Measurements from ENCODE around the gene SLC6A12.
"Not testable (repeated sequence)": the region's sequence is repeated elsewhere in the genome, so short reads cannot be mapped to it uniquely, and the experiment has no call there.

Gene SLC6A12

GRCh38 chr12:242496-242895 lies 28.5 kb upstream of the SLC6A12 start:
- H3K27me3 ChIP-seq (ENCODE audit: insufficient read depth, low read length): no peaks in the 10 kb centered on the region
- H3K36me3 ChIP-seq (ENCODE audit: insufficient read depth, low read length): no peaks in the 10 kb centered on the region
- H2AFZ ChIP-seq (ENCODE audit: low read depth, low read length): no peak overlapping the region
- H3K4me3 ChIP-seq (ENCODE audit: low read length): no peak overlapping the region
- H3K4me1 ChIP-seq (ENCODE audit: insufficient read depth, low read length): no peaks in the 10 kb centered on the region
- H3K9me3 ChIP-seq (ENCODE audit: low read length): peaks cover 2% of the 10 kb centered on the region

- Histone ChIP-seq H2AFZ (ENCODE audit: low read depth, low read length) (no peak overlapping the region), H3K4me1 (ENCODE audit: insufficient read depth, low read length) (no peaks in the 10 kb centered on the region), H3K36me3 (ENCODE audit: insufficient read depth, low read length) (no peaks in the 10 kb centered on the region), H3K4me3 (ENCODE audit: low read length) (no peak overlapping the region), H3K27me3 (ENCODE audit: insufficient read depth, low read length) (no peaks in the 10 kb centered on the region), H3K9me3 (ENCODE audit: low read length) (peaks cover 9% of the 10 kb centered on the region)
These were observed 27.3 kb upstream of the SLC6A12 start for GRCh38 chr12:241266-241665.

- Histone ChIP-seq H3K27me3 (ENCODE audit: insufficient read depth, low read length) (no peaks in the 10 kb centered on the region), H3K4me3 (ENCODE audit: low read length) (no peak overlapping the region), H3K36me3 (ENCODE audit: insufficient read depth, low read length) (no peaks in the 10 kb centered on the region), H3K9me3 (ENCODE audit: low read length) (peaks cover 9% of the 10 kb centered on the region), H3K4me1 (ENCODE audit: insufficient read depth, low read length) (no peaks in the 10 kb centered on the region), H2AFZ (ENCODE audit: low read depth, low read length) (no peak overlapping the region)
These were observed 26.6 kb upstream of the SLC6A12 start for GRCh38 chr12:240566-240965.

GRCh38 chr12:238736-239398 lies 24.9 kb upstream of the SLC6A12 start:
- H2AFZ ChIP-seq (ENCODE audit: low read depth, low read length): no peak overlapping the region
- no peaks in the 10 kb centered on the region for H3K27me3 ChIP-seq (ENCODE audit: insufficient read depth, low read length)
- H3K4me3 ChIP-seq (ENCODE audit: low read length): no peak overlapping the region
- no peaks in the 10 kb centered on the region for H3K4me1 ChIP-seq (ENCODE audit: insufficient read depth, low read length)
- H3K9me3 ChIP-seq (ENCODE audit: low read length): peaks cover 11% of the 10 kb centered on the region
- no peaks in the 10 kb centered on the region for H3K36me3 ChIP-seq (ENCODE audit: insufficient read depth, low read length)

- H3K27me3 ChIP-seq (ENCODE audit: insufficient read depth, low read length): no peaks in the 10 kb centered on the region
- H2AFZ ChIP-seq (ENCODE audit: low read depth, low read length): no peak overlapping the region
- H3K9me3 ChIP-seq (ENCODE audit: low read length): peaks cover 11% of the 10 kb centered on the region
- H3K4me1 ChIP-seq (ENCODE audit: insufficient read depth, low read length): peaks cover 4% of the 10 kb centered on the region
- H3K4me3 ChIP-seq (ENCODE audit: low read length): no peak overlapping the region
- no peaks in the 10 kb centered on the region for H3K36me3 ChIP-seq (ENCODE audit: insufficient read depth, low read length)
These were observed 24.2 kb upstream of the SLC6A12 start for GRCh38 chr12:238116-238515.

- Histone ChIP-seq H2AFZ (ENCODE audit: low read depth, low read length) (no peak overlapping the region), H3K4me1 (ENCODE audit: insufficient read depth, low read length) (peaks cover 8% of the 10 kb centered on the region)
These were observed 23.3 kb upstream of the SLC6A12 start for GRCh38 chr12:237026-237815.

GRCh38 chr12:236445-236844 lies 22.5 kb upstream of the SLC6A12 start:
- Histone ChIP-seq H3K36me3 (ENCODE audit: insufficient read depth, low read length) (no peaks in the 10 kb centered on the region), H3K27me3 (ENCODE audit: insufficient read depth, low read length) (peaks cover 7% of the 10 kb centered on the region), H2AFZ (ENCODE audit: low read depth, low read length) (no peak overlapping the region), H3K4me1 (ENCODE audit: insufficient read depth, low read length) (peaks cover 9% of the 10 kb centered on the region), H3K9me3 (ENCODE audit: low read length) (peaks cover 11% of the 10 kb centered on the region), H3K4me3 (ENCODE audit: low read length) (no peak overlapping the region)

More at GRCh38 chr12:237026-237815, 23.3 kb upstream of the SLC6A12 start:
- H3K9me3 ChIP-seq (ENCODE audit: low read length): peaks cover 11% of the 10 kb centered on the region
- no peaks in the 10 kb centered on the region for H3K36me3 ChIP-seq (ENCODE audit: insufficient read depth, low read length)
- peaks cover 3% of the 10 kb centered on the region for H3K27me3 ChIP-seq (ENCODE audit: insufficient read depth, low read length)
- no peak overlapping the region for H3K4me3 ChIP-seq (ENCODE audit: low read length)

GRCh38 chr12:235967-236366 lies 22.0 kb upstream of the SLC6A12 start:
- peaks cover 13% of the 10 kb centered on the region for H3K4me1 ChIP-seq (ENCODE audit: insufficient read depth, low read length)
- peaks cover 11% of the 10 kb centered on the region for H3K9me3 ChIP-seq (ENCODE audit: low read length)
- not testable (repeated sequence) for H2AFZ ChIP-seq (ENCODE audit: low read depth, low read length); H3K4me3 ChIP-seq (ENCODE audit: low read length); H3K36me3 ChIP-seq (ENCODE audit: insufficient read depth, low read length); H3K27me3 ChIP-seq (ENCODE audit: insufficient read depth, low read length)

GRCh38 chr12:234891-235415 lies 21.0 kb upstream of the SLC6A12 start:
- Histone ChIP-seq H3K4me1 (ENCODE audit: insufficient read depth, low read length) (peaks cover 16% of the 10 kb centered on the region), H3K36me3 (ENCODE audit: insufficient read depth, low read length) (no peaks in the 10 kb centered on the region), H3K9me3 (ENCODE audit: low read length) (peaks cover 11% of the 10 kb centered on the region), H3K27me3 (ENCODE audit: insufficient read depth, low read length) (peaks cover 7% of the 10 kb centered on the region), H3K4me3 (ENCODE audit: low read length) (no peak overlapping the region), H2AFZ (ENCODE audit: low read depth, low read length) (no peak overlapping the region)

GRCh38 chr12:234019-234418 lies 20.1 kb upstream of the SLC6A12 start:
- peaks cover 26% of the 10 kb centered on the region for H3K4me1 ChIP-seq (ENCODE audit: insufficient read depth, low read length)
- H2AFZ ChIP-seq (ENCODE audit: low read depth, low read length): no peak overlapping the region
- H3K36me3 ChIP-seq (ENCODE audit: insufficient read depth, low read length): no peaks in the 10 kb centered on the region
- peaks cover 11% of the 10 kb centered on the region for H3K9me3 ChIP-seq (ENCODE audit: low read length)
- H3K27me3 ChIP-seq (ENCODE audit: insufficient read depth, low read length): peaks cover 10% of the 10 kb centered on the region
- no peak overlapping the region for H3K4me3 ChIP-seq (ENCODE audit: low read length)

- Histone ChIP-seq H2AFZ (ENCODE audit: low read depth, low read length) (no peak overlapping the region), H3K4me1 (ENCODE audit: insufficient read depth, low read length) (peaks cover 30% of the 10 kb centered on the region), H3K4me3 (ENCODE audit: low read length) (no peak overlapping the region), H3K27me3 (ENCODE audit: insufficient read depth, low read length) (peaks cover 10% of the 10 kb centered on the region), H3K9me3 (ENCODE audit: low read length) (peaks cover 11% of the 10 kb centered on the region), H3K36me3 (ENCODE audit: insufficient read depth, low read length) (no peaks in the 10 kb centered on the region)
These were observed 19.6 kb upstream of the SLC6A12 start for GRCh38 chr12:233615-233968.

- Histone ChIP-seq H3K27me3 (ENCODE audit: insufficient read depth, low read length) (peaks cover 10% of the 10 kb centered on the region), H3K4me3 (ENCODE audit: low read length) (no peak overlapping the region), H3K36me3 (ENCODE audit: insufficient read depth, low read length) (no peaks in the 10 kb centered on the region), H2AFZ (ENCODE audit: low read depth, low read length) (no peak overlapping the region), H3K4me1 (ENCODE audit: insufficient read depth, low read length) (peaks cover 30% of the 10 kb centered on the region), H3K9me3 (ENCODE audit: low read length) (peaks cover 9% of the 10 kb centered on the region)
These were observed 19.0 kb upstream of the SLC6A12 start for GRCh38 chr12:232731-233614.
